ENCODE data around the gene SLC38A2.
"Not testable (repeated sequence)": the region's sequence is repeated elsewhere in the genome, so short reads cannot be mapped to it uniquely, and the experiment has no call there.

The SLC38A2 gene

DNA sequence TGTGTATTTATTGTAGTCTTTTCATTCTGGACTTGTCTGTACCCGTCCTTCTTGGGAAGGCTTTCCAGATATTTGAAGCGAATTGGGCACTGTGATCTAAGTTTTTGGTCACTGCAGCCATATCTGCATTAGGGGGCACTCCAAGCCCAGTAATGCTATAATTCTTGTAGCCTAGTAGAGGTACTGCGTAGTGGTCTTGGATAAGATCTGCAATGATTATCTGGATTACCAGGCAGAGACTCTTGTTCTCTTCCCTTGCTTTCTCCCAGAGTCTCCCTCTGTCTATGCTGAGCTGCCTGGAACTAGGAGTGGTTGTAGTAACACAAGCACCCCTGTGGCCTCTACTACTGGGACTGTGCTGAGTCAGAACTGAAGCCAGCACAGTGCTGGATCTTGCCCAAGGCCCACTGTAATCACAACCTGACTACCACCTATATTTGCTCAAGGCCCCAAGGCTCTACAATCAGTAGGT is 30.0 kb downstream of the SLC38A2 start:
- no peak overlapping the region for H3K4me3 ChIP-seq (ENCODE audit: low read length)
- H3K36me3 ChIP-seq (ENCODE audit: insufficient read depth, low read depth, low read length) = no peaks in the 10 kb centered on the region
- H3K27ac ChIP-seq (ENCODE audit: low read length) = no peak overlapping the region
- H3K9me3 ChIP-seq (ENCODE audit: insufficient read depth, low read depth, low read length) = no peaks in the 10 kb centered on the region
- no peaks in the 10 kb centered on the region for H3K4me1 ChIP-seq (ENCODE audit: insufficient read depth, low read length)
- H3K27me3 ChIP-seq (ENCODE audit: insufficient read depth, low read length) = no peaks in the 10 kb centered on the region
- no peak overlapping the region for H3K9ac ChIP-seq (ENCODE audit: low read depth, low read length)

DNA sequence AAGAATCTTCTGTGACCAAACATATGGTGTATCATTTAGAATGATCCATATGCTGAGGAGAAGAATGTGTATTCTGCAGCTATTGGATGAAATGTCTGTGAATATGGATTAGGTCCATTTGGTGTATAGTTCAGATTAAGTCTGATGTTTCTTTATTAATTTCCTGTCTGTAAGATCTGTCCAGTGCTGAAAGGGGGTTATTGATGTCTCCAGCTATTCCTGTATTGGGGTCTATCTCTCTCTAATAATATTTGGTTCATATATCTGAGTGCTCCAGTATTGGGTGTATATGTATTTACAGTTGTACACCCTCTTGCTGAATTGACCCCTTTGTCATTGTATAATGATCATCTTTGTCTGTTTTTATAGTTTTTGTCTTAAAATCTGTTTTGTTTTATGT is 33.5 kb downstream of the SLC38A2 start:
- H3K9ac ChIP-seq (ENCODE audit: low read depth, low read length) = no peak overlapping the region
- no peaks in the 10 kb centered on the region for H3K36me3 ChIP-seq (ENCODE audit: insufficient read depth, low read depth, low read length)
- no peak overlapping the region for H3K4me3 ChIP-seq (ENCODE audit: low read length)
- no peaks in the 10 kb centered on the region for H3K27me3 ChIP-seq (ENCODE audit: insufficient read depth, low read length)
- no peak overlapping the region for H3K27ac ChIP-seq (ENCODE audit: low read length)
- H3K9me3 ChIP-seq (ENCODE audit: insufficient read depth, low read depth, low read length) = no peaks in the 10 kb centered on the region
- H3K4me1 ChIP-seq (ENCODE audit: insufficient read depth, low read length) = no peaks in the 10 kb centered on the region

DNA sequence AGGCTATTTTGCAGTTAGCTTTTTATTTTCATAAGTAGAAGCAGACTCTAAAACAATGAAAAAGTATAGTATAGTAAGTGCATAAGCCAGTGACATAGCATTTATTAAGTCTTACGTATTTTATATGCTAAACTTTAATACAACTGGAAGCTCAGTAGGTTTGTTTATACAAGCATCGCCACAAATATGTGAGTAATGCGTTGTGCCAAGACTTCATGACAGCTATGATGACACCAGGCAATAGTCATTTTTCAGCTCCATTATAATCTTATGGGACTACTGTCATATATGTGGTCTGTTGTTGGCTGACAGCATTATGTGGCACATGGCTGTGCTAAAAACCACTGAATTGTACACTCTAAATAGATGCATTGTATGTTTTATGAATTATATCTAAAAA is 40.3 kb downstream of the SLC38A2 start:
- no peak overlapping the region for H3K4me3 ChIP-seq (ENCODE audit: low read length)
- no peak overlapping the region for H3K9ac ChIP-seq (ENCODE audit: low read depth, low read length)
- no peaks in the 10 kb centered on the region for H3K36me3 ChIP-seq (ENCODE audit: insufficient read depth, low read depth, low read length)
- no peaks in the 10 kb centered on the region for H3K27me3 ChIP-seq (ENCODE audit: insufficient read depth, low read length)
- H3K27ac ChIP-seq (ENCODE audit: low read length) = no peak overlapping the region
- no peaks in the 10 kb centered on the region for H3K4me1 ChIP-seq (ENCODE audit: insufficient read depth, low read length)
- peaks cover 11% of the 10 kb centered on the region for H3K9me3 ChIP-seq (ENCODE audit: insufficient read depth, low read depth, low read length)

DNA sequence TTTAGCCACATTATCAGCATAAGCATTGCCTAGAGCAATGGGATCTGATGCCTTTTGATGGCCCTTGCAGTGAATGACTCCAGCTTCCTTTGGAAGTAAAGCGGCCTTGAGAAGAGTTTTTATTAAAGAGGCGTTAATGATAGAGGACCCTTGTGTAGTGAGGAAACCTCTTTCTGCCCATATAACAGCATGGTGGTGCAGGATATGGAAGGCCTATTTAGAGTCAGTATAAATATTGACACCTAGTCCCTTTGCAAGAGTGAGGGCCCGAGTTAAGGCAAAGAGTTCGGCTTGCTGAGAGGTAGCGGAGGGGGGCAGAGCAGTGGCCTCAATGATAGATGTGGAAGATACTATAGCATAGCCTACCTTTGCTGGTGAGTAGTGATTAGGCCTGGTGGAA is 47.5 kb downstream of the SLC38A2 start:
- not testable (repeated sequence) for H3K4me3 ChIP-seq (ENCODE audit: low read length); H3K36me3 ChIP-seq (ENCODE audit: insufficient read depth, low read depth, low read length); H3K9ac ChIP-seq (ENCODE audit: low read depth, low read length); H3K27ac ChIP-seq (ENCODE audit: low read length); H3K27me3 ChIP-seq (ENCODE audit: insufficient read depth, low read length); H3K4me1 ChIP-seq (ENCODE audit: insufficient read depth, low read length)
- peaks cover 30% of the 10 kb centered on the region for H3K9me3 ChIP-seq (ENCODE audit: insufficient read depth, low read depth, low read length)

DNA sequence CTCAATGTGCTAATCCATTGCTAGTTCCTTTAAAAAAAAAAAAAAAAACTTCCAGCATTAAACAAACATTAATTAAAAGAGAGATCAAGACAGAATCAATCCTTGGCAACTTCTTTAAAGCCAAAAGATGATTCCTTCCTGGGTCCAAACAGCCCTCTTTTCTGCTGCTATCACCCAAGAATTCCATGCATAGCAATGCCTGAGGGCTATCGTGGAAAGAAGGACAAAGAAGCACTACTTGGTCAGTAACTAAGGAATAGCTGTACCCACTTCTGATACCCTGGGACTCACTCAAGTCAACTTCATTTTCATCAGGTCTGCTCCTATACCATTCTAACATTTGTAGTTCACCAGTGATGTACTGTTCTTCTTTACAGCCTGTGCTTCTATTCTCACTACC is 51.8 kb downstream of the SLC38A2 start:
- H3K27me3 ChIP-seq (ENCODE audit: insufficient read depth, low read length) = no peaks in the 10 kb centered on the region
- H3K9me3 ChIP-seq (ENCODE audit: insufficient read depth, low read depth, low read length) = peaks cover 28% of the 10 kb centered on the region; the same call in 1 of the 2 replicates
- H3K36me3 ChIP-seq (ENCODE audit: insufficient read depth, low read depth, low read length) = no peaks in the 10 kb centered on the region
- no peak overlapping the region for H3K9ac ChIP-seq (ENCODE audit: low read depth, low read length)
- peak overlapping the region; percentile 2 for H3K27ac ChIP-seq (ENCODE audit: low read length)
- no peak overlapping the region for H3K4me3 ChIP-seq (ENCODE audit: low read length)
- peaks cover 17% of the 10 kb centered on the region; the same call in 1 of the 2 replicates for H3K4me1 ChIP-seq (ENCODE audit: insufficient read depth, low read length)

DNA sequence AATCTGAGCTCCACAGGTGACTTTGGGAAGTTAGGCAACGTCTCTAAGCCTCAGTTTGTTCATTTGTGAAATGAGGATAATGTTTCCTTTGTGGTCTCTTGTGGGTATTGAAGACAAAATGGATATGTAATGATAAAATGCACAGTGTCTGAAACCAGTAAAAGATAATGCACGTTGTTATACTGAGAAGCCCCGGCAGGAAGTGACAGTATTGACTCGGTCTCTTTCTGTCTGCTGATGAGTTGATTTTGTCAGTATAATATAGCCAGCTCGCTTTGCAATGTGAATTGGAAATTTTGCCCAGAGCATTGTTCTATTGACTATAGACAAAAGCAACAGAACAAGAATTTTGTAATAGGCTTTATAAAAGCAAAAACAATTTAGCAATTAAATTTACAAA is 54.5 kb downstream of the SLC38A2 start:
- no peak overlapping the region for H3K9ac ChIP-seq (ENCODE audit: low read depth, low read length)
- H3K27me3 ChIP-seq (ENCODE audit: insufficient read depth, low read length) = no peaks in the 10 kb centered on the region
- peaks cover 28% of the 10 kb centered on the region for H3K9me3 ChIP-seq (ENCODE audit: insufficient read depth, low read depth, low read length)
- no peak overlapping the region for H3K4me3 ChIP-seq (ENCODE audit: low read length)
- H3K36me3 ChIP-seq (ENCODE audit: insufficient read depth, low read depth, low read length) = no peaks in the 10 kb centered on the region
- H3K27ac ChIP-seq (ENCODE audit: low read length) = no peak overlapping the region
- H3K4me1 ChIP-seq (ENCODE audit: insufficient read depth, low read length) = peaks cover 17% of the 10 kb centered on the region; the same call in 1 of the 2 replicates
